Heart right ventricle (tissue), 16 donors: ENCODE results near the gene LRP1B. TPM values are rescaled to one million over a fixed set of nuclear protein-coding genes. Genes with fewer than 3 reads are reported as not detected.

Source experiments
- ATAC-seq, 8 donors: fragments of 200-7000 bp; cut with Tn5 transposase; one replicate each; pipeline ENCODE4 v1.9.1; 2020; ENCODE audit warnings: mild to moderate bottlenecking in 8 of 8, moderate library complexity in 8 of 8, moderate number of reproducible peaks in 1 of 8
- DNase-seq, 2 donors: peaks; one replicate each; pipeline ENCODE4 v3.0.0-alpha.2; 2020
- H3K27ac ChIP-seq, 10 donors: fragments of 200-600 bp; sonication (generic) in 2 of 10; one replicate each; pipeline versions ENCODE4 v1.5.0 to v1.8.0; 2020 to 2022; ENCODE audit warnings: mild to moderate bottlenecking in 3 of 10
- H3K27me3 ChIP-seq, 7 donors: fragments of 200-600 bp; one replicate each; pipeline ENCODE4 v1.8.0; 2021 to 2022; ENCODE audit warnings: mild to moderate bottlenecking in 2 of 7
- H3K36me3 ChIP-seq, 9 donors: fragments of 200-600 bp; sonication (generic) in 1 of 9; one replicate each; pipeline versions ENCODE4 v1.5.0 to v1.8.0; 2020 to 2022; ENCODE audit warnings: mild to moderate bottlenecking in 2 of 9
- H3K4me1 ChIP-seq, 9 donors: fragments of 200-600 bp; sonication (generic) in 1 of 9; one replicate each; pipeline versions ENCODE4 v1.5.0 to v1.8.0; 2020 to 2022; ENCODE audit warnings: mild to moderate bottlenecking in 4 of 9
- H3K4me3 ChIP-seq, 10 donors: fragments of 200-600 bp; sonication (generic) in 2 of 10; one replicate each; pipeline versions ENCODE4 v1.5.0 to v1.8.0; 2020 to 2022; ENCODE audit warnings: mild to moderate bottlenecking in 7 of 10, moderate library complexity in 2 of 10
- H3K9me3 ChIP-seq, 11 donors: fragments of 200-600 bp in 10 of 11; sonication (generic) in 2 of 11; one replicate each; pipeline versions ENCODE4 v1.5.0 to v1.8.0; 2013 to 2022; ENCODE audit warnings: mild to moderate bottlenecking in 2 of 11, control low read depth in 1 of 11, moderate library complexity in 1 of 11
- CTCF ChIP-seq, 9 donors: fragments of 200-600 bp; sonication (generic) in 2 of 9; IDR thresholded peaks; one replicate each; pipeline versions ENCODE4 v1.5.0 to v1.8.0; 2021 to 2022; ENCODE audit warnings: antibody characterized with exemption in 9 of 9, mild to moderate bottlenecking in 5 of 9, moderate library complexity in 1 of 9
- WGBS, 2 donors: extraction: QIAGEN DNeasy Blood & Tissue Kit; methylation state at CpG; one replicate each; pipeline ENCODE4 v1.1.7; 2013; ENCODE audit warnings: inconsistent platforms in 1 of 2; 5-methylcytosine and 5-hydroxymethylcytosine counted together
- intact Hi-C, 10 donors: fragments of 100-400 bp; cut with DNase I; formaldehyde crosslinking; loops; one replicate each; pipeline versions ENCODE4 v1.11.1 to v1.14.2; 2022
- polyA plus RNA-seq, 2 donors: library from polyadenylated mRNA; stranded (reverse); fragments of 200-250 nt; gene quantifications; one replicate each; pipeline ENCODE4 v1.2.3, GENCODE V29; 2013
- total RNA-seq, 10 donors: library from RNA; stranded (reverse); fragmentation: NEBNext Ultra II Directional in 3 of 10; extraction: Animal tissue kit (Norgen Biotek cat#: 25700) in 3 of 10; gene quantifications; one replicate each; pipeline versions ENCODE4 v1.2.1 to v1.2.4, GENCODE V29; 2021 to 2023
- donor health status: Arrhythmogenic right ventricular cardiomyopathy.
- donor health status: ischemic (EF 13 %, LVEDD 7.1; RV severe dilation, severe dysfunction).
- donor health status: healthy with polysubstance abuse.
- donor health status: DM: no; HTN: yes; CAD: no.
- donor health status: DM: no; HTN: no; CAD: no.
- donor health status: ischemic (EF 25% LVEDD 6.9; RV normal size, moderate dysfunction).
- donor health status: ischemic (EF 25% LVEDD 5.7; RV mildly dilated, moderate dysfunction).
- donor health status: healthy.
- donor health status: DM: yes; HTN: yes; CAD: no.
- donor health status: Ischemic cardiomyopathy.
- donor health status: ischemic (EF 35%, LVEDD 5.7; RV mildly dilated, moderate dysfunction).
- donor health status: nonischemic (EF 11% LVEDD 7.7; RV severe dilation, severe dysfunction).
- donor health status: DM: yes; HTN: yes; CAD: no.
- donor health status: PGD.
- donor health status: ischemic (EF 29% LVEDD 5.4; RV normal size, mild dysfunction).
- donor health status: nonischemic (EF 23%, LVEDD 6.1; RV moderate dilation, normal function).

LRP1B gene
- total and polyA plus RNA-seq, 12 donors, result 0.02 to 0.27 (median 0.14) TPM; not detected in 1

- TF ChIP-seq CTCF (IDR thresholded peaks at IDR 0.05), result no peak
- no peaks in the 10 kb centered on the region for H3K36me3 ChIP-seq
- no peak overlapping the region for H3K27ac ChIP-seq
- DNase-seq (no peak), ATAC-seq (no peak)
- no peaks in the 10 kb centered on the region for H3K9me3 ChIP-seq
- no peak overlapping the region for H3K4me3 ChIP-seq
- H3K27me3 ChIP-seq, result no peaks in the 10 kb centered on the region
- intact Hi-C loops, result no loop called here
- WGBS, 2 donors, result 38 to 49% methylated on average over 5 of the region's 5 CpGs
- H3K4me1 ChIP-seq, result no peaks in the 10 kb centered on the region
These were observed 1588.2 kb downstream of the LRP1B start for GRCh38 chr2:140542627-140543026.

DNA sequence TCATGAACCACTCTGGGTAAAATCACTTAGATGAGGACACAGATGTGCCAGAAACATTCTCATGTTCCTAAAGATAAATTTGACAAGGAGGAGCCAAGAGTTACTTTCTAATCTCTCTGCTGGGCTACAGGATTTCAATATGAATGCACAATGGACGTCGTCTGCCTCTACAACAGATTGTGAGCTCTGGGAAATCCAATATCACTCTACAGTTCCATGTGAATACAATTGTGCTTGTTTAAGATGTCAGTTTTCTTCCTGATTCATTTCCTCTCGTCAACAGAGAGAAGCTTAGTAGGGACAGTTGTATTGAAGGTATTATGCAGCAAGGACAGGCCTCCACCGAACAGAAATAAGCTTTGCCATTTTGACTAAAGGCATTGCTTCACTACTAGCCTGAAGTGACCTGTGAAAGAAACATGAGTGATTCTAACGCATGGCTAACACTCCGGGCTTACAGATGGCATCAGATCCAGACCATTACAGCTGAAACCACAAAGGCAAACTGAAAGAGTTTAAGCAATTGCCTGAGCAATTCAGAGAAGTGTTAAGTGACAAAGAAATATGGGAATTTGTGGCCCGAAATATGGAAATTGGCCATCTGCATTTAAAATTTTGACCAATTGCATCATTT is 1591.5 kb downstream of the LRP1B start:
- ATAC-seq (no peak), DNase-seq (no peak)
- no peak overlapping the region for H3K27ac ChIP-seq
- no peaks in the 10 kb centered on the region for H3K36me3 ChIP-seq
- no peaks in the 10 kb centered on the region for H3K9me3 ChIP-seq
- intact Hi-C loops, result no loop called here
- 64 to 67% methylated on average over 7 of the region's 7 CpGs for WGBS, 2 donors
- TF ChIP-seq CTCF (IDR thresholded peaks at IDR 0.05), result no peak
- H3K4me1 ChIP-seq, result no peaks in the 10 kb centered on the region
- no peaks in the 10 kb centered on the region for H3K27me3 ChIP-seq
- no peak overlapping the region for H3K4me3 ChIP-seq

DNA sequence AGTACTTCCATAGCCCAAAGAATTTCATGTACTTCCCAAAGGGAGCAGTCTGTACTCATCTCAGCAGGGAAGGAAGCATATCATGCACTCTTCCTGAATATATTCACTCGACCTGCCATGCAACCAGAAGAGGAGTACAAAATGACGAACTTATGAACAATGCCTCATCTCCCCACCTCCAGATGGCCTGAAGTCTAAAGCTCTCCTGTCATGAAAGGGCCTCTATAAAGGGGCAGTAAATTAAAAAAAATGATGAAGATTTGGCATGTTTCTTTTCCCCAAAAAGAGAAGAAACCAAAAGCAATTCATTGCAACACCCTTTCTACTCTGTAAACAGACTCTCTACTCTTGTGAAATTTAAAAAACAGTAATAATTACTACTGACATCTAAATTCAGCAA is 1601.1 kb downstream of the LRP1B start:
- H3K36me3 ChIP-seq, result no peaks in the 10 kb centered on the region
- WGBS, 2 donors, result 63 to 69% methylated on average over 2 of the region's 2 CpGs
- no peaks in the 10 kb centered on the region for H3K9me3 ChIP-seq
- TF ChIP-seq CTCF (IDR thresholded peaks at IDR 0.05), result no peak
- intact Hi-C loops, result no loop called here
- no peak overlapping the region for H3K4me3 ChIP-seq
- no peaks in the 10 kb centered on the region for H3K4me1 ChIP-seq
- no peaks in the 10 kb centered on the region for H3K27me3 ChIP-seq
- DNase-seq (no peak), ATAC-seq (no peak)
- no peak overlapping the region for H3K27ac ChIP-seq

DNA sequence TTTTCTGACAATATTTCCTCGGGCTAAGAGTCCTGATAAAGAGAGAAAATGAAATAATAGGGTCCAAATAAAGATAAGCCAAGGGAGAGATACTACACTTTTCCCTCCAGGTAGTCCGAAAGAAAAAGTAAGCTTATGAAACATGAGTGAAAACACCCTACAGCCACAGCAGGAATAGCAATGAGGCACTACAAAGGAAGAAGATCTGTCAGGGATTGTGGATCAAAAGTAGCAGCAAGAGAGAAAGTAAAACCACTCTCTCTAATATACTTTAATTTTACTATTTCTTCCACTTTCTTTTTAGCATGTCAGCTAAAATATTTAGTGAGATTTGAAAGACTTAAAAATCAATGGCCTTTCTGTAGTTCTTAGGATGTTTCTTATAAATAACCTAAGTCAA is 1601.8 kb downstream of the LRP1B start:
- no peak overlapping the region for H3K4me3 ChIP-seq
- ATAC-seq (no peak), DNase-seq (no peak)
- no peaks in the 10 kb centered on the region for H3K4me1 ChIP-seq
- H3K27ac ChIP-seq, result no peak overlapping the region
- intact Hi-C loops, result no loop called here
- no peaks in the 10 kb centered on the region for H3K9me3 ChIP-seq
- TF ChIP-seq CTCF (IDR thresholded peaks at IDR 0.05), result no peak
- 69 to 82% methylated on average over 2 of the region's 2 CpGs for WGBS, 2 donors
- no peaks in the 10 kb centered on the region for H3K27me3 ChIP-seq
- H3K36me3 ChIP-seq, result no peaks in the 10 kb centered on the region
